Tongue (tissue), 2 donors: Measurements from ENCODE around the gene DIP2C. TPM values are rescaled to one million over a fixed set of nuclear protein-coding genes. Genes with fewer than 3 reads are reported as not detected.

Source experiments
- DNase-seq: peaks from one replicate; pipeline ENCODE4 v3.0.0-alpha.2; 2015
- total RNA-seq: library from RNA; depleted of rRNA; stranded (reverse); fragments of >200 nt; gene quantifications from one replicate; pipeline ENCODE4 v1.2.3, GENCODE V29; 2014

DIP2C gene
- total RNA-seq, 1 donor from 2014 or later: 39.0 TPM

DNA sequence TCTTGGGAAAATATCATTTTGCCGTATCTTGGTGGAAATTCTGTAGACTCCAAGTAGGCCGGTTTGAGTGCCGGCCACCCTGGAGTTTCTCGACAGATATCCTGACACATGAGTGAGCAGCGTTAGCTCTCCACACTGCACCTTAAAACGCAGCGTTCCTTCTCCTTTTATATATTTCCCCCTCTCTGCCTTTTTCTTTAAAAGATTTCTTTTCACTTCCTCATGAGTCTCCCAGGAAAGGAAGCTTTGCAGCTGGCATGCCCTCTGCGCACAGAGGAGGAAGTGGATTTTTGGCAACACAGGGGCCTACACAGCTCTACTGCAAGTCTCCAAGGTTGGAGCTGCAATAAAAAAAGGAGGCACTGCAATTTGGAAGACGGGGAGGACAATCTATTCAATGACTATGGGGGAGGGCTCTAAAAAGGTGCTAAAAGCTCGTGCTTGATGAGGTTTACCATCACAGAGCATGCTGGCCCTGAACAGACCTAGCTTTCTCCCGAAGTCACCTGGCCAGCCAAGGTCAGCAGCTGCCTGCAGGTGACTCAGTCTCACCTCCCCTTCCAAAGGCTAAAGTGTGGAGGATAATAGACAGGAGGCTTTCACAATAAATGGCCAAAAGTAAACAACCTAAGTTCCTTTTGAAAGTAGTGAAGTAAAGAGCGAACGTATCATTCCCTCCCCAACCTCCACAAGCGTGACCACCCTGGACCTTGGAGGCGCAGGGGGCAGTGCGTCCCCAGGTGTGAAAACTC, 301.4 kb downstream of the DIP2C start:
- no peak for DNase-seq

DNA sequence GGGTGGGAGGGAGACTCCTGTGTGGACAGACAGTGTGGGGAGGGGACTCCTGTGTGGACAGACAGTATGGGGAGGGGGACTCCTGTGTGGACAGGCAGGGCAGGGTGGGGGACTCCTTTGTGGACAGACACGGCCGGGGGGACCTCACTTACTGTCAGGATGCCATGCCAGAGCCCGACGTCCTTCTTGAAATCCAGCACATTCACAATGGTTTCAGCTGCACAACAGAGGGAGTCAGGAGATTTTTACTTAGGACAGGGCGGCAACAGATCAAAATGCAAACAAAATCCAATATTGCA, 301.9 kb downstream of the DIP2C start:
- DNase-seq: no peak

DNA sequence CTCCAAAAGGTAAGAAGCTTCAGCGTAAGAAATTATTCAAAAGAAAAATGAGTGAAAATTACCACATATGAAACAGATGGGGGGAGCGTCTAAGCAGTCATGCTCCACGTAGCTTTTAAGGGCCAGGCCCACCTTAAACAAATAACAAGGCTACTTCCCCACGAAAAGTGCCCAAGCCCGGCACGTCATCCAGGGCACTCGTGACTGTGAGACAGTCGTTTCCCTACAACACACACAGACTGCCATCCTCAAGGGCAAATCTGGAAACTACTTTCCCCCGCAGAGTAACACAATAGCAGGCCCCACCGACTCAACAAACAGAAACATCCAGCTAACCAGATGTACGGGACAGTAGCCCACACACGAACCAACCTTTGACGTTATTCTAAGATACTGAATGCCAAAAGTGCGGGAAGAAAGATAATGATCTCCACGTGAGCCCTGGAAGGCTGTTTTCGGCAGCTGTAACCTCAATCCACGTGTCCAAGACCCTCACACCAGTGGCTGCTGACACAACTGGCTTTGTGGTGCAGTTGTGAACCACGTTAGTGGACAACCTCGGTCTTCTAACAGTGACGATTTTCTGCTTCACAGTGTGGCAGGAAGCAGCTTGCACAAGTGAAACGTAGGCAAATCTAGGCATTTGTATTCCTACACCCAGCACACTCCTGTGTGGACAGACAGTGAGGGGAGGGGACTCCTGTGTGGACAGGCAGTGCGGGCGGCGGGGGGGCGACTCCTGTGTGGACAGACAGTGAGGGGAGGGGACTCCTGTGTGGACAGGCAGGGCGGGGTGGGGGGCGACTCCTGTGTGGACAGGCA, 302.5 kb downstream of the DIP2C start:
- no peak for DNase-seq

DNA sequence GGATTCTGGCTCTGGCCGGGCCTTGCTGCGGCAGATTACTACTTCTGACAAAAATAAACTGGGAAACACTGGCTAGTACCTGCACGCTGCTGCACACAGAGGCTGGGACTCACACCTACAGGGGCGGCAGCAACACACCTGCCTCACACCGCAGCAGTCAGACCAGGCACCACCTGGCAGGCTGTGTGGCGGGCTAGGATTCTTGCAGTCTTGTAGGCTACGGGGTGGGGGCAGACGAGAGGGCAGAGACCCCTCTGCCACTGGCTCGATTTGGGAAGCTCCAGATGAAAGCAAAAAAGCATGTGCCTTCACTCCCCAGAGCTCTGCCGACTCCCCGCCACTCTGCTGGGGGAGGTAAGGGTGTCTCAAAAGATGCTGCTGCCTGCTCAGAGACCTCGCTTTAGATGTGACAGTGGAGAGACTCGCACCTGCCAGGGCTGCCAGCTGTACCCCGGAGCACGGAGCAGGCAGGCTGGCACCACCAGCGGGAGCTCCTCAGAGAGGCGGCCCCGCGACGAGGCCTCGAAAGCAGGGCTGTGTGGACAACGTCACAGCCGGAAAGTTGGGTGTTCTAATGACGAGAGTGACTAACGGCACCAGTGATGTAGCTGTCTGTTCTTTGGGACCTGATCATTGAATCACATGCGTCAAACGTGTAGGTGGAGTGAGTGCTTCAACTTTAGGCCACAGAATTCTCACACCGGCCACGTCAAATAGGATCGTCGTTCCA, 303.7 kb downstream of the DIP2C start:
- DNase-seq: no peak

DNA sequence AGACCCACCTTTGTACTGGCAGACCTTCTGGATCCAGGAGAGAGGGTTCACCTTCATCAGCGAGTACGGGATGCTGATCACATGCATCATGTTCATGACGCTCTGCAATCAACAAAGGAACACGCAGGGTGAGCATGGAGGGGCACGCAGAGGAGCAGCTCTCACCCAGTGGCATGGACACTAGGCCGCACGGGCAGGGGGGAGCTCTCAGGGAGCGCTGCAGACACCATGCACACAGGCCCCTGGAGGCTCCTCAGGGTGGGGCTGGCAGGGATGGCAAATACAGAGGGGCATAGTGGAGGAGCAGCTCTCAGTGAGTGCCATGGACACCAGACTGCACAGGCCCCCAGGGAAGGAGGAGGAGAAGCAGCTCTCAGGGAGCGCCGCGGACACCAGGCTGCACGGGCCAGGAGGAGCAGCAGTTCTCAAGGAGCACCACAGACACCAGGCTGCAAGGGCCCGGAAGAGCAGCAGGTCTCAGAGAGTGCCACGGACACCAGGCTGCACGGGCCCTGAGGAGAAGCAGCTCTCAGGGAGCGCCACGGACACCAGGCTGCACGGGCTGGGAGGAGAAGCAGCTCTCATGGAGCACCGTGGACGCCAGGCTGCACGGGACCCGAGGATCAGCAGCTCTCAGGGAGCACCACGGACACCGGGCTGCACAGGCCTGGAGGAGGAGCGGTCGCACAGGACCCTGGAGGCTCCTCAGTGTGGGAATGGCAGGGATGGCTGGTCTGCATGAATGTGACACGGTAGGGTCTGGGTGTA, 304.7 kb downstream of the DIP2C start:
- DNase-seq: no peak

DNA sequence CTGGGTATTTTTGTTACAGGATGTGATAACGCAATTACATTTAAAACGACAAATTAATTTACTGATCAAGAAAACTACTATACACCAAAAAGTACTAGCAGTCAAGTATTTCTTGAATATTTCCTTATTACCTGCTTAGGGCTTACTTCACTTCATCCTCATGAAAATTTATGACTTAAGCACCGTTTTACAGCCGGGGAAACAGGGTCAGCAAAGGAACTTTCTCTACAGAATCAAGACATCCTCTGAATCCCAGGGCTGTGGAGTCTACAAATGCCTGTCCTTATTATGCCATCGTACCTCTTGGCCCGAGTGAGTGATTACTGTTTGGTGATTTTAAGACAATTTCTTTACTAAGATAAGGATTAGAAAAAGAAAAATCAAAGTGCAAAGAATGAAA, 305.9 kb downstream of the DIP2C start:
- no peak for DNase-seq

DNA sequence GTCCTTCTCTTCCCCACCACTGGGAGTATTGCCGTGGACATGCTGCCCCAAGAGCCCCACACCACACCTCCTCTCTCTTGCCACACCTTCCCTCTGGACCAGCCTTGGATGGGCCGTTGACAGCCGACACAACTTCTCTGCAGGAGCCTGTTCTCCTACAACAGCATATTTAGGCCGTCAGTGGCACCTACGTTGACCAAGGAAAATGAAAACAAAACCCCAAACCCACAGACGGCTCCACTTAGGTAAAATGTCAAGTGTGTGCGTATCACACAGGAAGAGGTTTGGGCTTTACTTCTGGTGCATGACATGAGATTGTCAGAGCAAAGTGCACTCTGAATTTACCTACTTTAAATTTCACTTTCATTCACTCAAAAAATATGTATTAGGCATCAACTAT, 307.7 kb downstream of the DIP2C start:
- DNase-seq: no peak

DNA sequence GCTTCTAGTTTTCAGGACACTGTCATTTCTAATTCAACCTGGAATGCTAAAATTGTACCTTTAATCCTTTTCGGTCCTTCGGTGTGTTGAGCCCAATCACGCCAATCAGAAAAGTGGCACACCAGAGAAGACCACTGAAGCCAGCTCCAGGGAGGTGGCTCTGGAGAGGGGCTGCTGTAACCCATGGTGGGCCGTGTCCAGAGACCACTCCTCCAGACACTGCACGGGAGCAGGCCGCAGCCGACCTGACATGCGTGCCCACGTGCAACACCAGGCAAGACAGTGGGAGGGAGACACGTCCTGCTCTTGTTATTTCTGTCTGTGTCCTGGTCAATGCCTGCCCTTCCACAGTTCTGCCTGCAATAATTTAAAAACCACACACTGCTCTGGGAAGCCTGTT, 308.1 kb downstream of the DIP2C start:
- no peak for DNase-seq

DNA sequence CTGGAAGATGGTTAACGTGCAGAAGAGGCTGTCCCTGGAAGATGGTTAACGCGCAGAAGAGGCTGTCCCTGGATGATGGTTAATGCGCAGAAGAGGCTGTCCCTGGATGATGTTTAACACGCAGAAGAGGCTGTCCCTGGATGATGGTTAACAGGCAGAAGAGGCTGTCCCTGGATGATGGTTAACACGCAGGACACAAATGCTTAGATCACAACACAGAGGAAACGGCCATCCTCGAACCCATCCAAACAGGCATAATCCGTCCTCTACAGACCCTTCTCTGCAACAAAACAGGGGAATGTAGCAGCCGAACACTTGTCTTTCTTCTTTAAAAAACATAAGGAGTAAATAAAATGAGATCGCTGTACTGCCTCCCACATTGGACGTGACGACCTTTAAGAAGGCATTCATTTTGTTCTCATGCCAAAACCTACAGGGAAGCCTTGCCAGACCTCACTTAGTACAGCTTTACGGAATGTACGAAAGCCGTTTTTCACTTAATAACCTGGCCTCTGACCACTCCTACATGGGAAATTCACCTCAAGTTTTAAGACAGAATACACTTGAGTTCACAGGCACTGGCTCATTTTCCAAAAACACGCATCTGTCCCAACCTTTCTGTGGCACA, 309.0 kb downstream of the DIP2C start:
- DNase-seq: no peak

DNA sequence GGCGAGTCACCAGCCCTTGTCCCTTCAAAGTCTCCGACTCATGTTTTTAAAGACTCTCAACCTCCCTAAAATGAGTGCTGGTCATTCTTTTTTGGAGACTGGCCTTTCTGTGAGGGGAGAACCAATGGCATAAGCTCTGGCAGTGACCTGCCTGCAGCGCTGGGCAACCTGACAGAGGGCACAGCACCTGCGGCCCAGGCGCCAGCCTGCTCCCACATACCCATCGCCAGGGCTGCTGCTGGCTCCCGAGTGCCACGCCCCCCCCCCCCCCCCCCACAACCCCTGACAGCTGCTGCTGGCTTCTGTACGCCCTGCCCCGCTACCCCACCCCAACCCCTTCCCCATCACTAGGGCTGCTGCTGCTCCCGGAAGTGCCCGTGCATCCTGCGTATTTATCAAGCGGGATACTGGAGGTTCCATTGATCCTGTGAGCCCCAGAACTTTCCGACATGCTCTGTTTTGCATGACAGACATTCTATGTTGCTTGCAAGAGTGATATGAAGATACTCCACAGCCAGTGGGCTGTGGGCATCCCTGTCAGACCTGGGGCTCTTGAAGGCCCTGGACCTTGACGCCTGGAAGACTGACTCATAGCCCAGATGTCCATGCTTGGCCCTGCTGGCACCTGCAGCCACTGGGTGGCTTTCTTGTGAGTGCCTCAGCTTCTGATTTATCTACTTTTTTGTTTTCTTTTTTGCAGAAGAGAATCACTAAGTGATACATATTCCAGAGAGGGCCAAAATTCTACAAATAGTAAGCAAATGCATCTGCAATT, 310.4 kb downstream of the DIP2C start:
- DNase-seq: no peak

DNA sequence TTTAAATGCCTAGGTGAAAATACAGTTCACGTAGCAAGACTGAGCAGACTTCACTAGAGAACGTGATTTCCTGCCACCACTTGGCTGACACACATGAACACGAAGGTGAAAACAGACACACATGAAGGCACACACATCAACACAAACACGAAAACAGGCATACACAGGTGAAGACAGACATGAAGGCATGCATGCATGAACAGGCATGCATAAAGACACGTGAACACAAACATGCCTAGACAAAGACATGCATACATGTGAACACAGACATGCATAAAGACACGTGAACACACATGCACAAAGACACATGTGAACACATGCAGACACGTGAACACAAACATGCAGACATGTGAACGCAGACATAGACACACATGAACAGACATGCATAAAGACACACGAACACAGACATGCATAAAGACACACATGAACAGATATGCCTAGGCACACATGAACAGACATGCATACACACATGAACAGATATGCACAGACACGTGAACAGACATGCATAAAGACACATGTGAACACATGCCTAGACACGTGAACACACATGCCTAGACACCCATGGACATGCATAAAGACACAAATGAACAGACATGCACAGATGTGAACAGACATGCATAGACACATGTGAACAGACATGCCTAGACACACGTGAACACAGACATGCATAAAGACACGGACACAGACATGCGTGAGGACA, 311.1 kb downstream of the DIP2C start:
- DNase-seq: no peak

DNA sequence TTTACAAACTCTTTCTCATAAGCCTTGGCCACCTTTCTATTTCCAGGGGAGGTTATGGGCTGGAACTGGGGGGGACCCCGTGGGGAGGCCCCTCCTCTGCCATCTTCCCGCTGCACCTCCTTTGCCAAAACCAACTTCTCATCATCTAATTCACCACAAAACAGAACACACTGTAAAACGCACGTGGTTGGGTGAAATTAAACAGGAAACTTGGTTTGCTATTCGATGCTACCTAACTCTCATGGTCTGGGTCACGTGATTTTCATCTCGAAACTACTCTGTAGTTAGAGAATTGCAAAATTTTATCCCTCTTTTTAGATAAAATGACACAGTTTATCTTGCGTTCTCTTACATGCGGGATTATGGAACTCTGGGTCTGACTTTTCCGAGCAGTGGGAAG, 312.2 kb downstream of the DIP2C start:
- DNase-seq: no peak

DNA sequence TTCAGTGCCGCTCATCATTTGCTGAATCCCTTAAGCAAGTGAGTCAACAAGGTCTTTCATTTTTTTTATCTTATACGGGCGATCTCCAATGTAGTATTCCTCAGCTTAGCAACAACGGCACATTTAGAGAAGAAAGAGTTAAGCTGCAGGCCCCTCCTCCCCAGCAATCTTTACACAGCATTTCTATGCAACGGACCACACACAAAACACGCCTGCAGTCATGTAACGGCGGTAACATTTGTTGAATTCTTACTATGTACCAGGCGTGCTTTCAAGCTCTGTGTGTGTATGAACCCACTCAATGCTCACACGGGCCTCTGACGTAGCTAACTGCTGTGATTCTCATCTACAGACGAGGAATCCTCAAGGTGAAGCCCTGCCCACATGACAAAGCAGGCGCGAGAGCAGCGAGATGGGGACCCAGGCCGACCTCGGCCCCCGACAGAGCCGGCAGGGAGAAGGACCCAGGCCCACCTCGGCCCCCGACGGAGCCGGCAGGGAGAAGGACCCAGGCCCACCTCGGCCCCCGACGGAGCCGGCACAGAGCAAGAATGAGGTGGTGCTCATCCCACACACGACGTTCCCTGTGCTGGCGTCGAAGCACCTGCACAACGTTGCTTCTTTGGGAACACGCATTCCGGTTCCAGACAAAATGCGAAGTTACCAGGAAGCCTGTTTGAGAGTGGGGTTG, 313.5 kb downstream of the DIP2C start:
- peak; percentile 47 for DNase-seq

DNA sequence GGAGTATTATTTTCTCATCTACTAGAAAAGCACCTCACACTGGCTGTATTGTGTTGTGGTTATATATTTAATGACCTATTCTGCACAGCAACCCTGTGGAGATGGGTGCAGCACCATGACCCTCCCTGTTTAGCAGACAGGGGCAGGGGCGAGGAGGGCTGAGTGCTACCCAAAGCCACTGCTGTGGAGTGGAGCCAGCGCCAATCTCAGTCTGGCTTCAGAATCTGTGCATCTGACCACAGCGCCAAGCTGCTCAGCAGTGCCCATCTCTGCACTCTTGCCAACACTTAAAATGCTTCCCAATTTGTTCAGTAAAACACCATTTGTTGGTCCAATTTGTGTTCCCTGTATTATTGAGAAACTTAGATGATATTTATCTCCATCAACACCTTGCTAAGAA, 315.1 kb downstream of the DIP2C start:
- no peak for DNase-seq

DNA sequence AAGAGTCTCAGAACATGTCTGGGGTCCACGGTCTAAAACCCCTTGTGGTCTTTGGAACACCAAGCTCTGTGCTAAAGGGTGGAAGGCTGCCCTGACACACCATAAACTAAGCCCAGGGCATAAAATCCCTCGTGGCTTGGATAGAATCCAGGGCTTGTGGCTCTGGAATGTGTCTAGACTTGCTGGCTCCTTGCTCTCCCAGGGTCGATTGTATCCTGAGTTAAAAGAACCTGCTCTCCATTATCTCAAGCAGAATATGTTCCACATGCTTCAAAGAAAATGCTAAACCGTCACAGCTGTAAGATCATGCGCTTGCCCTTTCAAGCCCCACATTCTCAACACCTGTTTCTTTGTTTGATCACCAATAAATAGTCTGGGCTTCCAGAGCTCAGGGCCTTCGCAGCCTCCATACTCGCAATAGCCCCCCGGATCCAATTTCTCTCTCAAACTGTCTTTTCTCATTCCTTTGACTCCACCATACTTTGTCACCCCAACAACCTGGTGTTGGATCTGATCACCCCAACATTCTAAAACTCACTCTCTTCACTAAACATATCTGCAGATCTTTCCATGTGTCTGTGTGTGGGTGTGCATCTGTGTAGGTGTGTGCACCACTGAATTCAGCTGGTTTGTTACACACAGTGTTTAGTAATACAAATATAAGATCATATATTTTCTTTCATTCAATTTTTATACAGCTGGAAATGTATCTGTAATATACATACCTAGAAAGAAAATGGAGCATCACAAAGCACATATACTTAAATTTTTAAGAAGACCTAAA, 315.8 kb downstream of the DIP2C start:
- DNase-seq: peak; percentile 52

DNA sequence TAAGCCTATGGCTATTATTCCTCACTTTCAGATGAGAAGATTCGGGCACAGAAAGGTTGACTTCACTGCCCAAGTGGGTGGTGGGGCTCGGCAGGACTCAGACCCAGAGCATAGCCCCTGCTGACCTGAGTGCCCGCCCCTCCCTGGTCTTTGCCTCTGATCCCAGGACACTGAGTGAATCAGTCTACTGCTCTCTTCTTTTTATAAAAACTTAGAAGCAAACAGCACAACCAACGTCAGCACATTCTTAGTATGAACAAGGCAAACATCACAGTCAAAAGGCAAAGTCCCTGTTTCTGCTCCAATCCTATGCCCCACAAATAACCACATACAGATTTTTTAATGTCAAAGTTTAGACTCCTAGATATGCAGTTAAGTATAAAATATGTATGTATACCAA, 316.5 kb downstream of the DIP2C start:
- no peak for DNase-seq

DNA sequence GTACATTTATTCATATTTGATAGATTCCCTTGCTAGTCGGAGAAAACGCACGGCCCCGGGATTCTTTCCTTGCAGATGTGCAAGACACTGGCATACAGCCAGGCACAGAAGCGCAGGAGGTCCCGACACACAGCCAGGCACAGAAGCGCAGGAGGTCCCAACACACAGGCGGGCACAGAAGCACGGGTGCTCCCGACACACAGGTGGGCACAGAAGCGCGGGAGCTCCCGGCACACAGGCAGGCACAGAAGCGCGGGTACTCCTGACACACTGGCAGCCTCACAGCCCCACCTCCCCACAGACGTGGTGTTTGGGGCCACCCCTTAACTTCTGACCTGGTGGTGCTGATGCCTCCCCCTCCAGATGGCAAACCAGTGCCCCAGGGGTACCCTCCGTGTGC, 316.9 kb downstream of the DIP2C start:
- DNase-seq: no peak

DNA sequence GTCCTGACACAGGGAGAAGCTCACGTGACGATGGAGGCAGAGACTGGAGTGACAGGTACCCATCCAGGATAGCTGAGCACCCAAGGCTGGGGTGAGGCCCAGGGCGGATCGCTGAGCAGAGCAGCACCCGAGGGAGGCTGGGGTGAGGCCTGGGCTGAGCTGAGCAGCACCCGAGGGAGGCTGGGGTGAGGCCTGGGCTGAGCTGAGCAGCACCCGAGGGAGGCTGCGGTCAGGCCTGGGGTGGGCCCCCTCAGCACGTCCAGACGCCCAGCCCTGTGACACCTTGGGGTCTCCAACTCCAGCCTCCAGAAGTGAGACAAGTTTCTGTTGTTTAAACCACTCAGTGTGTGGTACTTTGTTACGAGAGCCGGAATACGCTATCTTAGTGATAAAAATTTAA, 318.0 kb downstream of the DIP2C start:
- no peak for DNase-seq

DNA sequence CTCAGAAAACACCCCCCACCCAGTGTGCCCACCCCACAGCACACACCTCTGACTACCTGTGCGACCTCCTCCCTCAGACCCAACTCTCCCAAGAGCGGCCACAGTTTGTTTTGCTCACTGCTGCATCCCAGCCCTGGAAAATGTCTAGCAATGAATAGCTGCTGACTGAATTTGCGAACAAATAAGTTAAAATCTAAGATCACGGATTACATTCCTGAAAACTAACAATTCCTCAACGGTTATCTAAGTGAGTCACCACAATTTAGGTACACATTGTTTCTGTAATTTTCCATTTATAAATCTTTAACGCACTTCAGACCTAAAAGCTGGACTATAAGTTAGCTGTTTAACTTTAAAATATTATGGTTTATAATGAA, 319.0 kb downstream of the DIP2C start:
- DNase-seq: no peak
